ENCODE data around the gene DPY19L3.
"Not testable (repeated sequence)": the region's sequence is repeated elsewhere in the genome, so short reads cannot be mapped to it uniquely, and the experiment has no call there.

DPY19L3 gene

DNA sequence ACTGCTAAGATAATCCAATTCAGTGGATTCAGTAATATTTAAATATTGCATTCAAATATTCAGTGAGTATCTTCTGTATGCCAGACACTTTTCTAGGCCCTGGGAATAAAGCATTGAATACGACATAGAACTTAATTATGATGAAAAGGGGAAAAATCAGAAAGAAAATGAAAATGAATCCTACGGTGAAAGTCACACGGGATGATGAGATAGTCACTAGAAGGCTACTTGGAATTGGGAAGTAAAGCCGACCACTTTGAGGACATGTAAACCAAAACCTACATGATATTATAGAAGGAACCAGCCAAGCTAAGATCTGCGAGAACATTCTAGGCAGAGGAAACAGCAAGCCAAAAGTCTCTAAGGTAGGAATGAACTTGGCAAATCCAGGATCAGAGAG, 10.1 kb downstream of the DPY19L3 start:
- Histone ChIP-seq H3K9me3 (ENCODE audit: control insufficient read depth, low read length) (no peaks in the 10 kb centered on the region), H3K4me1 (ENCODE audit: control insufficient read depth, insufficient read depth, low read length, poor library complexity, severe bottlenecking) (no peaks in the 10 kb centered on the region), H3K27ac (ENCODE audit: low read depth, low read length, severe bottlenecking) (no peak overlapping the region), H3K36me3 (ENCODE audit: control insufficient read depth, insufficient read depth, low read length) (peaks cover 82% of the 10 kb centered on the region), H3K4me3 (ENCODE audit: extremely low read depth, insufficient read depth, low read length, poor library complexity, severe bottlenecking) (no peak overlapping the region)
- WGBS, 2 experiments (ENCODE audit: insufficient coverage in 2 of 2) = 98 to 100% methylated on average over 3 to 4 of the region's 5 CpGs

GRCh38 chr19:32416749-32417456, 11.3 kb downstream of the DPY19L3 start:
- Histone ChIP-seq H3K4me3 (ENCODE audit: extremely low read depth, insufficient read depth, low read length, poor library complexity, severe bottlenecking) (no peak overlapping the region), H3K9me3 (ENCODE audit: control insufficient read depth, low read length) (no peaks in the 10 kb centered on the region), H3K36me3 (ENCODE audit: control insufficient read depth, insufficient read depth, low read length) (peaks cover 77% of the 10 kb centered on the region), H3K4me1 (ENCODE audit: control insufficient read depth, insufficient read depth, low read length, poor library complexity, severe bottlenecking) (no peaks in the 10 kb centered on the region), H3K27ac (ENCODE audit: low read depth, low read length, severe bottlenecking) (no peak overlapping the region)
- WGBS, 2 experiments (ENCODE audit: insufficient coverage in 2 of 2) = 86 to 87% methylated on average over 7 of the region's 8 CpGs

- 88 to 100% methylated on average over 2 of the region's 3 CpGs for WGBS, 2 experiments (ENCODE audit: insufficient coverage in 2 of 2)
- Histone ChIP-seq H3K4me3 (ENCODE audit: extremely low read depth, insufficient read depth, low read length, poor library complexity, severe bottlenecking) (no peak overlapping the region), H3K9me3 (ENCODE audit: control insufficient read depth, low read length) (no peaks in the 10 kb centered on the region), H3K36me3 (ENCODE audit: control insufficient read depth, insufficient read depth, low read length) (peaks cover 74% of the 10 kb centered on the region), H3K4me1 (ENCODE audit: control insufficient read depth, insufficient read depth, low read length, poor library complexity, severe bottlenecking) (no peaks in the 10 kb centered on the region), H3K27ac (ENCODE audit: low read depth, low read length, severe bottlenecking) (no peak overlapping the region)
These were observed 12.6 kb downstream of the DPY19L3 start for GRCh38 chr19:32418155-32418554.

DNA sequence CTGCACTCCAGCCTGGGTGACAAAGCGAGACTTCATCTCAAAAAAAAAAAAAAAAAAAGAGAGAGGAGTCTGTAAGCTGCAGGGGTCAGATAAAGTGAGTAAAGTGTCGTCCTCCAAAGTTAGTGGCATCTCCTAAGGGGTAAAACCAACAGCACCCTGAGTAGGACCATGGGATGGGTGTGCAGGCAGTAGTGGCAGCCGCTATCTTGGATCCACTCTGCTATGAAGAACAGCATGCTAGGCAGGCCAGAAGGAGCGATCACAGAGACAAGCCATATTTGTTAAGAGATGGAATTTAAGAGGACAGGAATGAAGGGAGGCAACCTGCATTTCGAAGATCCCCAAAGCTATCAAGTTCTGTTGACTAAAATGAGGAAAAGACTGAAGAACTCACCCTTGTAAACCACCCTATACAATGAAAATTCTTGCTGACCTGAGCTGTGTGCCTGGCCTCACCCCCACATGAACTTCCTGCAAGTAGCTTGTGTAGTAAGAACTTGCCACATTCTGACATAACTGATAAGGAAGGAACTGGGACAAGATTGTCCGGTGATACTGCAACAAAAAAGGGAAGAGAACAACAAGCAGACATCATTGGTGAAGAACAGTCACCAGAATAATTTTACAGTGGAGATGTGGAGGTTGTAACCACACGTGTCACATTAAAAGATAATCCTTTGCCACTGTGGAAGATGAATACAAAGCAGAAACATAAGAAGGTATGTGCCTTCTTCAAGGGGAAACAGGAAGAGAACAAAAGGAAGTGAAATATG, 16.2 kb downstream of the DPY19L3 start:
- H3K4me1 ChIP-seq (ENCODE audit: control insufficient read depth, insufficient read depth, low read length, poor library complexity, severe bottlenecking) = no peaks in the 10 kb centered on the region
- H3K27ac ChIP-seq (ENCODE audit: low read depth, low read length, severe bottlenecking) = no peak overlapping the region
- 72 to 75% methylated on average over 5 of the region's 7 CpGs for WGBS, 2 experiments (ENCODE audit: insufficient coverage in 2 of 2)
- H3K9me3 ChIP-seq (ENCODE audit: control insufficient read depth, low read length) = no peaks in the 10 kb centered on the region
- peaks cover 50% of the 10 kb centered on the region for H3K36me3 ChIP-seq (ENCODE audit: control insufficient read depth, insufficient read depth, low read length)
- H3K4me3 ChIP-seq (ENCODE audit: extremely low read depth, insufficient read depth, low read length, poor library complexity, severe bottlenecking) = no peak overlapping the region

DNA sequence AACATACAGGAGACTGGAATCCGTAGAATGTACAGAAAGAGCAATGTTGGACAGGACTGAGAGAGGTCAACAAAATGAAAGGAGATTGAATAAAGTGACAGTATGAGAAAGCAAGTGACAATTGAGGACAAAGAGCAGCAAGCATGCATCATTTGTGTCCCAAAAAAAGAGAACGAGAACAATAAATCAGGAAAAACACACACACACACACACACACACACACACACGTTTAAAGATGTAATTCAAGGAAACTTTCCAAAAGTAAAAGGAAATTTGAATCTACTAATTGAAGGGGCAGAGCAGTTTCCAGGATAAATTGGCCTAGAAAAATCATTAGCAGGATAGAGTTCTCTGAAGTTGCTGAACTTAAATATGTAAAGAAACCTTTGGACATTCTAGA, 16.9 kb downstream of the DPY19L3 start:
- no peaks in the 10 kb centered on the region for H3K4me1 ChIP-seq (ENCODE audit: control insufficient read depth, insufficient read depth, low read length, poor library complexity, severe bottlenecking)
- H3K27ac ChIP-seq (ENCODE audit: low read depth, low read length, severe bottlenecking) = no peak overlapping the region
- no peak overlapping the region for H3K4me3 ChIP-seq (ENCODE audit: extremely low read depth, insufficient read depth, low read length, poor library complexity, severe bottlenecking)
- H3K36me3 ChIP-seq (ENCODE audit: control insufficient read depth, insufficient read depth, low read length) = peaks cover 50% of the 10 kb centered on the region
- WGBS, 2 experiments (ENCODE audit: insufficient coverage in 2 of 2) = 100% methylated on average over 1 of the region's 3 CpGs
- no peaks in the 10 kb centered on the region for H3K9me3 ChIP-seq (ENCODE audit: control insufficient read depth, low read length)

DNA sequence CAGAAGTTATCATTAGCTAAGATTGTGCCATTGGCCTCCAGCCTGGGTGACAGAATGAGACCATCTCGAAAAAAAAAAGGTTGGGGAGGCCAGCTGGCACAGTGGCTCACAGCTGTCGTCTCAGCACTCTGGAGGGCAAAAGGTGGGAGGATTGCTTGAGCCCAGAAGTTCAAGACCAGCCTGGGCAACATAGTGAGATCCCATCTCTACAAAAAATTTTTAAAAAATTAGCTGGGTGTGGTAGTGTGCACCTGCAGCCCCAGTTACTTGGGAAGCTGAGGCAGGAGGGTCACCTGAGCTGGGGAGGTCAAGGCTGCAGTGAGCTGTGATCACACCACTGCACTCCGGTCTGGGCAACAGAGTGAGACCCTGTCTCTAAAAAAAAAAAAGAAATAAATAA, 18.4 kb downstream of the DPY19L3 start:
- H3K4me1 ChIP-seq (ENCODE audit: control insufficient read depth, insufficient read depth, low read length, poor library complexity, severe bottlenecking); H3K27ac ChIP-seq (ENCODE audit: low read depth, low read length, severe bottlenecking); H3K4me3 ChIP-seq (ENCODE audit: extremely low read depth, insufficient read depth, low read length, poor library complexity, severe bottlenecking); H3K9me3 ChIP-seq (ENCODE audit: control insufficient read depth, low read length): not testable (repeated sequence)
- peaks cover 60% of the 10 kb centered on the region for H3K36me3 ChIP-seq (ENCODE audit: control insufficient read depth, insufficient read depth, low read length)
- WGBS, 2 experiments (ENCODE audit: insufficient coverage in 2 of 2) = 95 to 100% methylated on average over 1 to 2 of the region's 3 CpGs

DNA sequence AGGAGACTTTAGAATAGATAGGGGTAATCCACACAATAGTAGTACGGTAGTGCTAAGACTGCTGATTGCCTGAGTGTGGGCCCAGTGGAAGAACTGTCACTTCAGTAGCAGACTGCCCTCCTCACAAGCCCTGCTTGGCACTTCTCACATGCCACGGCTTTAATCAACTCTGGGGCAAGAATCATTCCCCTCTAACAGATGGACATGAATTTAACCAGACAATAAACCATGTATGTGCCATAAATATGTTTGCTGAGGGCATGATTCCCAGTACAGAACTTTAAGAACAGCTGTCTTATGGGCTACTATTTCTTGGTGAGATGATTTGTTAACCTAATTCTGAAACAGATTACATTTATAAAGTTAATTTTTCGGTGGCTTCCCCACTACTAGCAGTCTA, 22.0 kb downstream of the DPY19L3 start:
- Histone ChIP-seq H3K36me3 (ENCODE audit: control insufficient read depth, insufficient read depth, low read length) (peaks cover 49% of the 10 kb centered on the region), H3K27ac (ENCODE audit: low read depth, low read length, severe bottlenecking) (no peak overlapping the region), H3K9me3 (ENCODE audit: control insufficient read depth, low read length) (no peaks in the 10 kb centered on the region), H3K4me3 (ENCODE audit: extremely low read depth, insufficient read depth, low read length, poor library complexity, severe bottlenecking) (no peak overlapping the region), H3K4me1 (ENCODE audit: control insufficient read depth, insufficient read depth, low read length, poor library complexity, severe bottlenecking) (no peaks in the 10 kb centered on the region)
- WGBS, 2 experiments (ENCODE audit: insufficient coverage in 2 of 2) = 71 to 90% methylated on average over 1 to 2 of the region's 3 CpGs

DNA sequence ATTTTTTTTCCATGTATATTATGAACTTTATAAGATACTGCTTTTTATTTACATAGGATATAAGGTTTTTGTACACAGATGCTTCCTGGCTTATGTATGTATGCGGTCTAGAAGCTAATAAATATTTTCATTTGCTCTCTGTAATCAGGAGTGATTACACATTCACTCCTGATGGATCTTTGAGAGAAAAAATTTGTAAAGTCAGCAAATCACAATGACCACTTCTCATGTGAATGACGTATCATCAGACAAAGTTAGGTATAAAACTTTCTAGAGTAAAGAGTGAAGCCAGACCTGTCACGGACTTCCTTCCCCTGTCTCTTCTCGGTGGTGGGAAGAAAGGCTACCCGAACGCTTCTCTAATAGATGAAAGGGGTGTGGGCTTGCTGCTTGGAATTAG, 31.1 kb downstream of the DPY19L3 start:
- H3K4me1 ChIP-seq (ENCODE audit: control insufficient read depth, insufficient read depth, low read length, poor library complexity, severe bottlenecking) = no peaks in the 10 kb centered on the region
- no peak overlapping the region for H3K4me3 ChIP-seq (ENCODE audit: extremely low read depth, insufficient read depth, low read length, poor library complexity, severe bottlenecking)
- H3K36me3 ChIP-seq (ENCODE audit: control insufficient read depth, insufficient read depth, low read length) = peaks cover 60% of the 10 kb centered on the region
- H3K27ac ChIP-seq (ENCODE audit: low read depth, low read length, severe bottlenecking) = no peak overlapping the region
- H3K9me3 ChIP-seq (ENCODE audit: control insufficient read depth, low read length) = no peaks in the 10 kb centered on the region
- 86 to 100% methylated on average over 2 to 3 of the region's 6 CpGs for WGBS, 2 experiments (ENCODE audit: insufficient coverage in 2 of 2)

DNA sequence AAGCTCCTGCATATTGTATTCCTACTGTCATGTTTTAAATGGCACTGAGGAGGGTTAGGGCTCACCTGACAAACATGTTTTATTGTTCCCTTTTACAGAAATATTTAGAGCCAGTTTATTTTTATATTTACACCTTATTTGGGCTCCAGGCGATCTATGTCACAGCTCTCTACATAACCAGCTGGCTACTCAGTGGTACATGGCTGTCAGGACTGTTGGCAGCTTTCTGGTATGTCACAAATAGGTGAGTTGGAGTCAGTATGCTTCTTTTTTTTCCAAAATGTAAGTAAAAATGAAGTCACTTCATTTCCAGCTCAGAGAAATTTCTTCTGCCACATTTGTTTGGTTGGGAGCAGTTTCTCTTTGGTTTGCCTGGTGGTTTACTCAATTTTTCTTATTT, 31.5 kb downstream of the DPY19L3 start:
- no peak overlapping the region for H3K4me3 ChIP-seq (ENCODE audit: extremely low read depth, insufficient read depth, low read length, poor library complexity, severe bottlenecking)
- no CpG with 5 or more reads among the region's 1 CpG for WGBS, 2 experiments (ENCODE audit: insufficient coverage in 2 of 2)
- no peaks in the 10 kb centered on the region for H3K4me1 ChIP-seq (ENCODE audit: control insufficient read depth, insufficient read depth, low read length, poor library complexity, severe bottlenecking)
- no peak overlapping the region for H3K27ac ChIP-seq (ENCODE audit: low read depth, low read length, severe bottlenecking)
- H3K9me3 ChIP-seq (ENCODE audit: control insufficient read depth, low read length) = no peaks in the 10 kb centered on the region
- peaks cover 62% of the 10 kb centered on the region for H3K36me3 ChIP-seq (ENCODE audit: control insufficient read depth, insufficient read depth, low read length)

GRCh38 chr19:32438751-32439150, 33.2 kb downstream of the DPY19L3 start:
- no peak overlapping the region for H3K27ac ChIP-seq (ENCODE audit: low read depth, low read length, severe bottlenecking)
- H3K4me1 ChIP-seq (ENCODE audit: control insufficient read depth, insufficient read depth, low read length, poor library complexity, severe bottlenecking) = no peaks in the 10 kb centered on the region
- no peak overlapping the region for H3K4me3 ChIP-seq (ENCODE audit: extremely low read depth, insufficient read depth, low read length, poor library complexity, severe bottlenecking)
- whole genome bisulfite sequencing, 2 experiments (ENCODE audit: insufficient coverage in 2 of 2) = 100% methylated on average over 2 of the region's 2 CpGs
- peaks cover 63% of the 10 kb centered on the region for H3K36me3 ChIP-seq (ENCODE audit: control insufficient read depth, insufficient read depth, low read length)
- no peaks in the 10 kb centered on the region for H3K9me3 ChIP-seq (ENCODE audit: control insufficient read depth, low read length)

DNA sequence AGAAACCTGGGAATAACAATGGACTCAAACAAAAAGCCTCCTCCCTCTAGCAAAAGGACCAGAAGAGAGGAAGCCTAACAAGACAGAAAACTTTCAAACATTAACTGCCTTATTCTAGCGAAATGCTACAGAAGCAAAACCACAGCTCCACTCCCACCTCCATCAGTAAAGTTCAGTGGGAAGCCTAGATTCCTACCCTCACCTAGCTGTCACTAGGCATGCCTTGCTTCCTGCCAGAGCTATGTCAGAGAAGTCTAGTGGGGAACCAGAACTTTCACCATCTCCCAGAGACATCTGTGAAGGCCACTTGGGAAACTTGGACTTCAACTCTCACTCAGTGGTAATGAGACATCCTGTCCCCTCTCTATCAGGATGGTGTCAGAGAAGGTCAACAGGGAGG, 37.1 kb downstream of the DPY19L3 start:
- whole genome bisulfite sequencing, 2 experiments (ENCODE audit: insufficient coverage in 2 of 2) = no CpG with 5 or more reads among the region's 1 CpG
- no peak overlapping the region for H3K4me3 ChIP-seq (ENCODE audit: extremely low read depth, insufficient read depth, low read length, poor library complexity, severe bottlenecking)
- peaks cover 49% of the 10 kb centered on the region for H3K36me3 ChIP-seq (ENCODE audit: control insufficient read depth, insufficient read depth, low read length)
- H3K27ac ChIP-seq (ENCODE audit: low read depth, low read length, severe bottlenecking) = no peak overlapping the region
- H3K4me1 ChIP-seq (ENCODE audit: control insufficient read depth, insufficient read depth, low read length, poor library complexity, severe bottlenecking) = no peaks in the 10 kb centered on the region
- H3K9me3 ChIP-seq (ENCODE audit: control insufficient read depth, low read length) = no peaks in the 10 kb centered on the region
